CD1c-positive myeloid dendritic cell (primary cell): ENCODE data around the gene ST3GAL5.
"Not testable (repeated sequence)": the region's sequence is repeated elsewhere in the genome, so short reads cannot be mapped to it uniquely, and the experiment has no call there.

ENCODE experiments used
- DNase-seq: peaks from one replicate; pipeline ENCODE4 v3.0.0-alpha.2; 2016; ENCODE audit errors: extremely low spot score

The ST3GAL5 gene

DNA sequence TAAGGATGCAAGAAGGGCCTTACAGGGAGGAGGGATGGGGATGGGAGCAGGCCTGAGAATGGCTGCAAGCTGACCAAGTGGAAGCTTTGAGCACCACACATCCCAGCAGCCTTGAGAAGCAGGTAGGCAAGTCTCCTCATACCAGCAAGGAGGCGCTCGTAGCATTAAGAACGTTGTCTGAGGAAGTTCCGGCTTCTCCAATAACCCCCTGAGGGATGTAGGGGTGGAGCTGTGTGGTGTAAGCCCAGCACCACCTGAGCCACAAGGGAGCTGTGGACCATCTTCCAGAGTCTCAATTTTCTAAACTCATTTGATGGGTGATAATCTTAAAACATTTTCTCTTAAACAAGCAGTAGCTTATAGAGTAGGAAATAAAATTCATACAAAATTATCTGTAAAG lies 50.6 kb downstream of the ST3GAL5 start:
- no peak for DNase-seq

DNA sequence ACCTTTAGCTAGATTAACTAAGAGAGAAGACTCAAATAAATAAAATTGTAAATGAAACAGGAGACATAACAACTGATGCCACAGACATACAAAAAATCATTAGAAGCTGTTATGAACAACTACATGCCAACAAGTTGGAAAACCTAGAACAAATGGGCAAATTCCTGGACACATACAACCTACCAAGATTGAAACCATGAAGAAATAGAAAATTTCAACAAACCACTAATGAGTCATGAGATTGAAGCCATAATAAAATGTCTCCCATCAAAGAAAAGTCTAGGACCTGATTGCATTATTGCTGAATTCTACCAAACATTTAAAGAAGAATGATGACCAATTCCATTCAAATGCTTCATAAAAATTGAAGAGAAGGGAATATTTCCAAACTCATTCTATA lies 54.3 kb downstream of the ST3GAL5 start:
- DNase-seq: no peak

DNA sequence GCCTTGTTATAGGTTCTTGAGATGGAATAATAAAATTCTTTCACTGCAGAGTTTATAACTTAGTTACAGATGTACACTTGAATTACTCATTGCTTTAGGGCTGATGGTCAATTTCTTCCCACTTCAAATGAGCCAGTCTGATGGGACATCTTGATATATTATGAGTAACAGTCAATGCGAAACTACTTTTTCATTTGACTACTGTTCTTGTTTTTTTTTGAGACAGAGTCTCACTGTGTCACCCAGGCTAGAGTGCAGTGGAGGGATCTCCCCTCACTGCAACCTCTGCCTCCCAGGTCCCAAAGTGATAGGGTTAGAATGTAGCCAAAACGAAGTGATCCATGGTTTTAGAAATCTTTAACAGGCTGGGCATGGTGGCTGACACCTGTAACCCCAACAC lies 57.1 kb downstream of the ST3GAL5 start:
- DNase-seq: no peak

DNA sequence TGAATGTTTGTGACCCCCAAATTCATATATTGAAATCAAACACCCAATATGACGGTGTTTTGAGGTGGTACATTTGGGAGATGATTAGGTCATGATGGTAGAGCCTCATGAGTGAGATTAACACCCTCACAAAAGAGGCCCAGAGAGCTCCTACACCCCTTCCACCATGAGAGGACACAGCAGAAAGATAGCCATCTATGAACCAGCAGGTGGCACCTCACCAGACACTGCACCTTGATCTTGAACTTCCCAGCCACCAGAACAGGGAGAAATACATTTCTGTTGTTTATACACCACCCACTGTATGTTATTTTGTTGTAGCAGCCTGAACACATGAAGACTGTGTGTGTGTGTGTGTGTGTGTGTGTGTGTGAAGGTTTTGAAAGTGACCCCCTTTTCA lies 58.1 kb downstream of the ST3GAL5 start:
- no peak for DNase-seq

DNA sequence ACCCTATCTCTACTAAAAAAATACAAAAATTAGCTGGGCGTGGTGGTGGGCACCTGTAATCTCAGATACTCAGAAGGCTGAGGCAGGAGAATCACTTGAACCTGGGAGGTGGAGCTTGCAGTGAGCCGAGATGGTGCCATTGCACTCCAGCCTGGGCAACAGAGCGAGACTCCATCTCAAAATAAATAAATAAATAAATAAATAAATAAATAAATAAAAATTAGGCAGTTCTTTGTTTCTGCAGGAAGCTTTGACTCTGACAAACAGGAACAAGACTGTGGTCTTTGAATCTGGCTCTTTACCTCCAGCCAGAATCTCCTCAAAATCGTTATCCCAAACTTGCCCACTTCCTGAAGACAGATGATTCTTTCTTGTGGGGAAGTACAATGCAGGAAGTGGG lies 59.4 kb downstream of the ST3GAL5 start:
- not testable (repeated sequence) for DNase-seq

DNA sequence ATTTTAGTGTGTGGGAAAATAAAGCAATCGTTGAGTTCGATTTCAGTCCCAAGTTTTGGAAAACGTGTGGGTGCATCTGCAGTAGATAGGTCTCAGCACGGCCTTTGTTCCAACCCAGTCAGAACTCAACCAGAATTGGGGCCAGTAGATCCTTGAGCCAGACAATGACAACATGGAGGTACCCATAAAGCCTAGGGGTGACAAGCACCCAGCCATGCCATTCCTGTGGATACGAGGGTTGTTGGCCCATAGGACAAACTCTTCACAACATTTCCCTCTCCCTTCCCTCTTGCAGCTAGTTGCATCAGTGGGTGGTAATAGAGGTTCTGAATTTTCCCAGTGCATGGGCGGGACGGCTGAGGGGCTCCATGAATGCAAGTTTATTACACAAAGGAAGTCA lies 60.1 kb downstream of the ST3GAL5 start:
- DNase-seq: no peak

DNA sequence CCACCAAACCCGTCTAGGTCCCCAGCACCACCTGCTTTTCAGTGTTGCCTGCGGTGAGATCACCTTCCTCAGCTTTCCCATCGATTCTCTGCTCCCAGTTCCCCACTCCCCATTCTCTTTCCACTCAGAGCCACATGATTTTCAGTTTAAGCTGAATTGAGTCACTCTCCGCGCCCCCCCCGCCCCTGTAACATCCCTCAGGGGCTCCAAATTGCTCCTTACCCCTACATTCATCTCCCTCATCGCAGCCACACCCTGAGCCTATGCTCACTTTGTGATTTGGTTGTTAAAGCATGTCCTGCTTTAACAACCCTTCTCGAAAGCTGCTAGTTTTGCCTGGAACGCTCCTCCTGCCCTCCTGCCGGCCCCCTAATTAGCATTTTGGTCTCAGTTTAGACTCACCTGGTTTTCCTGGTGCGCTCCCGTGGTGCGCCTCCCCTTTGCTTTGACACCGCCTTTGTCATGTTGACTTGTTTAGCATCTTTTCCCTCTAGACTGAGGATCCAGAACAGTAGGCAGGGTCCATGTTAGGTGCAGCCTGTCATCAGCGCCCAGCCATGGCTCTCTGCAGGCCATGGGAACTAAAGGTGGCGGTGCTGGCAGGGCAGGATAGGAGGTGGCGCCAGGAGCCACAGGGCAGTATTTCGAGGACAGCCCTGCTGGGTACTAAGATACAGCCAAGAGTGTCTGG lies 60.8 kb downstream of the ST3GAL5 start:
- DNase-seq: no peak

DNA sequence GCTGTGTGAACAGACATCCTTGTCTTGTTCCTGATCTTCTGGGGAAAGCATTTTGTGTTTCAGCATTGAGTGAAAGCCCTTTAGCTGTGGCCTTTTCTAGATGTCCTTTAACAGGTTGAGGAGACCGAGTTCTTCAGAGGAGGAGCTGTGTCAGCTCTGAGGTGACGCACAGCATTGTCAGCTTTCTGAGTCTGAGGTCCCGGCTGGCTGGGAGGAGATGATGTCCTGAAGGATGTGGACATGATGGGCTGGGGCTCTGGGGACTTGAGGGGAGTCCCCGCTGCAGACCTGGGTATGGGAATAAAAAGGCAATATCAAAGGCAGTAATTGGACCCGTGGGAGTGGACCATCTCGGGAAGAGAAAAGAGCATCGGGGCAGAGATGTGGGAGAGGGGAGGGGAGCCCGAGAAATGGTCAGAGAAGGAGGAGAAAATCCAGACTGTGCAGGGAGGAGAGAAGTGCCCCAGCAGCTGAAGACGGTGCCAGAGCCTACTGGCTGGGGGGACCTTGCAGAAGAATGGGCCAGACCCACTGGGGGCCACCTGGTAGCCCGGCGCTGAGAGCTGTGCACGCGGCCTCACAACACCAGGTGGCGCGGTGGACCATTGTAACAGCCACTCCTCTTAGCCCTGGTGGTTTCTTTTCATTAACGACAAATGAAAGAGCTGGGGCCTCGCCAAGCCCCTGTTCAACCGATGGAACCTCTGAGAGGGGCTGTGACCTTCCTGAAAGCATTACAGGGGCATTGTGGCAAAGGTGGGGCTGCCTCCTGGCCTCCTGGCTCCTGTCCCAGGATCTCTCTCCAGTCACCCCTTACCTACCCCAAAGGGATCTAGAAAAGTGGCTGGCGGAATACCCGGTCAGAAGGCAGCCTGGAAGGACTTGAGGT lies 61.6 kb downstream of the ST3GAL5 start:
- DNase-seq: peak; percentile 83

DNA sequence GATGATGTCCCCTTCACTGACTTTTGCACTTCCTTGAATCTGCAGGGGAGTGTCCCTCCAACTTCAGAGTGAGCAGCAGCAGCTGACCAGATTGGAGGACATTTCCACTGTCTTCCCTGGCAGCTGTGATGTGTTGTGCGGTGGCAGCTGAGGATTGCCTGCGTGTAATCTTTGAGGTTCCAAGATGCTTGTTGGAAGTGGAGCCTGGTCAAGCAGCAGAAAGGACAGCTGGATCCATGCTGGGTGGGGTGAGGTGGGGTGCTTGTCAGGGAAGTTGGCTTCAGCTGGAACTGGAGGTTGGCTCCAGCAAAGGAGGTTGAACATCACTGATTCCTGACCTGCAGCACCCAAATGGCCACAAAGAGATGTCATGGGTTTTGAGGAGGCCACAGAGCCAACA lies 64.8 kb downstream of the ST3GAL5 start:
- DNase-seq: no peak

DNA sequence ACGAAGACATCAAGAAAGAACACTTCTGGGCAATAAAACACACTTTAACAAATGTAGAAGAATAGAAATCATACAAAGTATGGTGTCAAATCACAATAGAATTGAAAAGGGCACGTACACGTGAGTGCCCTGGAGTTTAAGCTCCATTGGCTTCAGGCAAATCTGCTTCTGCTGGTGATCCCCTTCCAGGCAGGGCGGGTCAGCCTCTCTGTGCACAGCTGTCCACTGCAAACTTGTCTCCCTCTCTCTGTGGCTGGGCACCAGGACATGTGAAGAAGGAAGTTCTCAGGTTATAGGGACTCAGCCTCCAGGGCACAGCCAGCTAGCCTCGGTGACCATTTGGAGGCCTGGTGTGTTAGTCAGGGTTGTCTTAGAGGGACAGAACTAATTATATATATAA lies 66.0 kb downstream of the ST3GAL5 start:
- DNase-seq: no peak

DNA sequence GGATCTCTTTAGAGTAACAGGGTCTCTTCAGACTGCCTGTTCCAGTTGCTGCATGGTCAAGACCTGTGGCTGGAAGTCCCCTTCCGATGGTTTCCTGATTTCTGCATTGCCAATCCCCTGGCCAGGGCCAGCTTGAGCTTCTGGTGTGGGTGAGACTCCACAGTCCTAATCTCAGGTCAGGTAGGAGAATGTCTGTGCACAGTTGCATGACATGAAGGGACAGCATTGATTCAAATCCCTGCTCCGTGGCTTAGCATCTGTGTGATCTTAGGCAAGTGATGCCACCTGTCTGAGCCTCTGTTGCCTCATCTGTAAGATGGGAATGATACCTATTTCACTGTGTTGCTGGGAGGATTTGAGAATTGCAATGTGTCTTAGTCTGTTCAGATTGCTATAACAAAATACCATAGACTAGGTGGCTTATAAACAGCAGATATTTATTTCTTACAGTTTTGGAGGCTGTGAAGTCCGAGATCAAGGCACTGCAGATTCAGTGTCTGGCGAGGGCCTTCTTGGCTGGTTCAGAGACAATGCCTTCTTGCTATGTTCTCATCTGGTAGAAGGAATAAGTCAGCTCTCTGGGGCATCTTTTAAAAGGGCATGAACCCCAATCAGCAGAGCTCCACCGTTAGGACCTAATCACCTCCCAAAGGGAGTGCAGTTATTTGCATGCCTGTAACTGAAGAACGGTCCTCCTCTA lies 68.8 kb downstream of the ST3GAL5 start:
- no peak for DNase-seq

DNA sequence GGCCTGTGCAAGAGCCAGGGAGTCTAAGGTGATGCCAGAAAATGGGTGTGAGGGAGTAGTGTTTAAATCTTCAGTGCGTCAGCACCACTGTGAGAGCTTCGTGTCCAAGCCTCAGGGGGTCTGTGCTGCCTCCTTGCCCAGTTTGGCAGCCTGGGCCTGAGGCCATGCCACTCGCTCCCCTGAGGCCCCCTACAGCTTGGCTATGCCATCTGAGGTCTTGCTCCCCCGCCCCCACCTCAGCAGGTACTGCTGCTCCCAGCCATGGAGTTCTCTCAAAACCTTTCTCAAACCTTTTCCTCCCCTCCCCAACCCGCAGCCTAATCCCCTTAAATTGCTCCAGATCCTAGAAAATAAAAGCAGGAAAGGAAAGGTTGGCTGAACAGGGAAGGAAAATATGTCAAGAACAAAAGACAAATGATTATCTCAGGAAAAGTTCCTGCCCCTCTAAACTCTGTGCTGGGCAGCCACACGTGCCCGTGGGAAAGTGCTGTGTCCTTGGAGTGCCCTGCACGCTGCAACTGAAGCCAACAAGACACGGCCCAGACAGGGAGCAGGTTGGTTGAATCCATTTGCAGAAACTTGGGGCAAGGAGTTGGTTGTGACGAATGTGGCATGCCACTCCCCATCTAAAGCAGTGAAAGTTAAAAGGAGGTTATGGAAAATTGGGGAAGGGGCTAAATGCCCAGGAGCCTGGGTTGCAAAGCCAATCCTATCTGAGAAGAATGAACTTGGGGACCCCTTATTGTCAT lies 73.8 kb downstream of the ST3GAL5 start:
- no peak for DNase-seq

DNA sequence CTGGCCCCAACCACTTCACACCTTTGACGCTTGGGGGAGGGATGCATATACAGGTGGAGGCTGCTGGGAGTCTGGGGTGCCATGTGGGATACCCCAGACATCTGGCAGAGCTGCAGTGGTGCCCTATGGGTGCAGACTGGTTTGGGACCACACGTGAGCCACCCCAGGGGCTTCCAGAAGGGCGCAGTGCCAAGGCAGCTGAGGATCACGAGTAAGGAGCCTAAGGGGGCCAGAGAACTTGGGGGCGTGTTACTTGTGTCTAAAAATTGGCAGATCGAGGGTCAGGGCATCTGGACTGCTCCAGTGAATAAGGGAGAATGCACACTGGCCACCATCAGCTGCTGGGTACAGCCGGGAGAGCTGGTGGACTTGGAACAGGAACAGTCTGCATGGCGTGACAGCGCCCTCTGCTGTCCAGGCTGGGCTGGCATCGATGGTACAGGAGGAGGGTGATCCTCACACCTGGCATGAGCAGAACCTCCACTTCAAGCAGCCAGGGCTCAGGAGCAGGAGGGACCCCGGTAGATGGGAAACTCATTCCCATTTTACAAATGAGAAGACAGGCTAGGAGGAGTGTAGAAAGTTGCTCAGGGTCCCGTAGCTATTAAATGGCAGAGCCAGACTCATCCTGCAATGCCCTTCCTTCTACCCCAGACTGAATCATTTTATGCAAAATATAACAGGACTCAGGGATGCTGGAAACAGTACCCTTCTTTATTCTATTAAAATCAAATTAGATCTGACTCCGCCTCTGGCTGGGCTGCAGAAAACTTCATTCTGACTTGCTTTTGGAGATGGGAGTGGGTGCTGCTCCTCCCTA lies 74.6 kb downstream of the ST3GAL5 start:
- peak; percentile 89 for DNase-seq

DNA sequence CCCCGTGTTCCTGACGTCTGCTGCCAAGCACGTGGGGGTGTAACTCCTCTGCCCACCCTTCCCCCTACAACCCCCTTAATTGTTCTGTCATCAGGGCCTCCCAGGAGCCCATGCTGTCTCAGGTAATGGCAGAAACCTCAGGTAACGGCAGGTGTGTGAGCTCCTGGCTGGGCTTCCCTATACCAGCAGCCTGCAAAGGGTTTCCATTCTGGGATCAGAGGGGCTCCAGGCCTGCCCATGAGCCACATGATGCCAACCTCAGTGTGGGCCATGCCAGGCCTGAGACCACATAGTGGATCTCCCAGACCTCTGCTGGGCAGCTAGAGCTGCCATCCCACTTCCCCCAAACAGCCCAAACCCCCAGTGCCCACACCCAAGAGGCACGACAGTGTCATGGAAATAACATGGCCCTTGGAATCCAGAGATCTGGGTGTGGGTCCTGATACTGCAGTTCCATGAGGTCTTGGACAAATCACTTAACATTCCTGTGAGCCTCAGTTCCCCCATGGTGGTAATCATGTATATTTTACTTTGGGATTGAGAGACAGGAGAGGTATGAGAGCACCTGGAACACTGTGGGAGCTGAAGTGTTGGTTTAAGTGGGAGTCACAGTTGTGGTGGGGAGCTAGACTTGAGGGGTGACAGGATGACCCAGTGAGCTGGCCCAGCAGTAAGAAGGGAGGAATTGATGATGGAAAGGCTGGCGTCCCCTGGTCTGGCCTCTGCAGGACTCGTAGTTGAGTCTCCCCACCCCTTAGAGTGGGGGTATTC lies 75.4 kb downstream of the ST3GAL5 start:
- no peak for DNase-seq

DNA sequence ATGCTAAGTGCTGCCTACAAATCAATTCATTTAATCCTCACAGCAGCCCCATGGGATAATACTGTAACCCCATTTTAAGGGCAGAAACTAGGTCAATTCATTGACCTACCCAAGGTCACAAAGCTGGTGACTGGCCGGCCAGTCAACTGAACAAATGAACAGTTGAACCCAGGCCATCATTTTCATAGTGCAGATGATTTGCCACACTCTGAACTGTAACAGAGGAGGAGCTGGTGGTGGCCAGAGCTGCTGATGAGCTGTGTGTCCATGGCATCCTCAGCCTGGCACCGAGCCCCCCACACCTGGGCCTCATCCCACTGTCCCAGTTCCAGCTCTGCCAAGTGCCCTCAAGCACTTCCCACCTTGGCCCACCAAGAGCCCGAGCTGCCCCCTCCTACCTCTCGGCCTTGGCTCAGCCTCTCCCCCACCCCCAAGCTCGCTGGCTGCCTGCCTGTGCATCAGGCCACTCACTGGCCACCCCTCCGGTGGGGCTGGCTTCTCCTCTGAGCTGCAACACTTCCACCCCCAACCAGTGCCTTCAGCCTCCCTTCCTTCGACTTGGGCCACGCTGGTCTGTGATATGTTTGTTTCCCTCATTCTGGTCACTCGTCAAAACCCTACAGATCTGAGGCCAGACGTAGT lies 76.6 kb downstream of the ST3GAL5 start:
- no peak for DNase-seq

DNA sequence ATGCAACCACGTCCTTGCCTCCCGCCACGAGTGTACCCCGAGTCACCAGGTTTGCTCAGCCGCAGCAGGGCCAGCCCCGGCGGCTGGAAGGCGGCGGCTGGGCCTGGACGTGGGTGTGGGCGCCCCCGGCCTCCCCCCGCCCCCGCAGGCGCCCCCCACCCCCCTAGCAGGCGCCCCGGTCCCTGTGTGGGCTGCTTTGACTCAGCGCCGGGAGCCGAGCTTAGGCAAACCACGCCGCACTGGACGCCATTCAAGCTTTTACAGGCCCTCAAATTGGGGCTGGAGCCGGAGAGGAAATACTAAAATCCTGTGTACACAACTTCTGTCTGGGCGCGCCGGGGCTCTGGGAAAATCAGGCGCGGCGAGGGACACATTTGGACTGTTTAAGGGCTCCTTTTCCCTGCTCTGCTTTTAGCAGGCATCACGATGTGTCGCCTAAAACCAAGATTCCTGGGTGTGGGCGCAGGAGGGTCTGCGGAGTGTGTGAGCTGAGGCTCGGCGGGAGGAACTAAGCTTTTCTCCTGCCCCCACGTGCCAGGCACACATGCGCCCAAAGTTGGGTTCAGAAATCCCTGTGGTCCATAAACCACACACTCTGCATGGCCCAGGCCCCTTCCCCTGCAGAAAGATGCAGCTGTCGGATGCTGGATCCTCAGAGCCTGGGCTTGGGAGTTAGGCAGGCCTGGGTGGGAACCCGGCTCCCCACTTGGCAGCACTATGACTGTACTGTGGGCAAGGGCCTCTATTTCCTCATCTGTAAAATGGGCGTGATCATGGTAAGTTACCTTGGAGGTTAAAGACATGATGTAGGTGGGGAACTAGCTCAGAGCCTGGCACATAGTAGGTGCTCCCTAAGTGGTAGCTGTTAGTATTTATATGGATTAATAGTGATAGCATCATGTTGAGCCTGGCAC lies 77.4 kb downstream of the ST3GAL5 start:
- DNase-seq: no peak

DNA sequence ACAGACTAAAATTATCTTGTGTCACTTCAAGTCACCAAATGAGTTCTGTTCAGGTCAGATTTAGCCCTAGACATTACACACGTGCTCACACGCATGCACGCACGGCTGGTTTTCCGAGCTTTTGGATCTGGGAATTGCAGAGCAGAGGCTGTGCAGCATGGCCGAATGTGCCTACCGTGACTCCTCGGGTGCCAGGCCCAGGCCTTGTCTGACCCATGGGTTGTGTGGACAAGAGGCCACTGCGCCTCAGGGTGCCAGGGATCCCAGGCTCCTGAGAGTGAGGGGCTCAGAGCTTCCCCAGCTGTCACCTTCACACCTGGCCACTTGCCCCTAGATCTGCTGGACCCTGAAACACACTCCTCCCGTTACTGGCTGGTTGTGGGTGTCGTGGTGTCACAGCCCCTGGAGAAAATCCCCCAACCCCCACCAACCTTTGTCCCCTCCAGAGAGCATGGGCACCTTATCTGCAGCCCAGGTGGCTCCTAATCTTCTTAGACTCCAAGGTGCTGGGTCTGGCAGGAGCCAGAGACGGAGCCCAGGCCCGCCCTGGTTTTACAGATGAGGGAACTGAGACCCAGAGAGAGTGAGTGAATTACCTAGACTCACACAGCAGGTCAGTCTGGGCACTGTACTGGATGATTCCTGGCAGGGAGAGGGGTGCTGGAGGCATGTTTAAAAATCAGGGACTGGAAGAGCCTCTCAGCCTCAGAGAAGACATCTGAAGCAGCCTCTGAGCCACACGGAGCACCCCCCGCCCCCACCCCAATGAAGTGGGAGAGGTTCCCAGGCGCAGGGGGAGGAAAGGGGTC lies 78.2 kb downstream of the ST3GAL5 start:
- DNase-seq: no peak

DNA sequence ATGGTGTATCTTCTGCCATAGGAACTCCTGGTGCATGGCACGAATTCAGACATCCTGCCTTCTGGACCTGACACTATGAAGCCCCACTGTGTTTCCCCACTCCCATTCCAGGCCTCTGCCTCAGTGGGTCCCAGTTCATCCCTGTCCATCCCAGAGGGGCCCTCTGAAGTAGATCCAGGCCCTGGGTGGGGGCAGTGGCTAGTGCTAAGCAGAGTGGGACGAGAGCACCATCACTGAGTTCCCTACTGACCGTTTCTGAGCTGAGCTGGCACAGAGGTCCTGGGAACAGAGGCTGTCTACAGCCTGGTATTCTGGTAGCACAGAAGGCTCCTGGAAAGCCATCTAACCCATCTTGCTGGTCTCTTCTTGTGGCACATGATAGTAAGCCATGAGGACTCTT lies 81.0 kb downstream of the ST3GAL5 start:
- DNase-seq: no peak
